HL-60 (cell line): ENCODE results near the gene S1PR2.

Experiments
- CTCF ChIP-seq: IDR thresholded peaks from one replicate; pipeline ENCODE4 v1.5.1; 2011; ENCODE audit warnings: low read length, control low read depth, inconsistent platforms; ENCODE audit not compliant: insufficient read depth
- POLR2AphosphoS5 ChIP-seq: IDR thresholded peaks from 2 replicates; pipeline ENCODE4 v1.6.1; 2012; ENCODE audit warnings: low read depth
- REST ChIP-seq: IDR thresholded peaks from 2 replicates; pipeline ENCODE4 v1.6.1; 2012; ENCODE audit warnings: low read depth; ENCODE audit not compliant: insufficient replicate concordance

- no peak for TF ChIP-seq CTCF
- TF ChIP-seq POLR2AphosphoS5: no peak
- no peak for TF ChIP-seq REST
Observed at GRCh38 chr19:10180459-10180858, 50.7 kb downstream of the S1PR2 start.
